ENCODE data around the gene C1orf210.

DNA sequence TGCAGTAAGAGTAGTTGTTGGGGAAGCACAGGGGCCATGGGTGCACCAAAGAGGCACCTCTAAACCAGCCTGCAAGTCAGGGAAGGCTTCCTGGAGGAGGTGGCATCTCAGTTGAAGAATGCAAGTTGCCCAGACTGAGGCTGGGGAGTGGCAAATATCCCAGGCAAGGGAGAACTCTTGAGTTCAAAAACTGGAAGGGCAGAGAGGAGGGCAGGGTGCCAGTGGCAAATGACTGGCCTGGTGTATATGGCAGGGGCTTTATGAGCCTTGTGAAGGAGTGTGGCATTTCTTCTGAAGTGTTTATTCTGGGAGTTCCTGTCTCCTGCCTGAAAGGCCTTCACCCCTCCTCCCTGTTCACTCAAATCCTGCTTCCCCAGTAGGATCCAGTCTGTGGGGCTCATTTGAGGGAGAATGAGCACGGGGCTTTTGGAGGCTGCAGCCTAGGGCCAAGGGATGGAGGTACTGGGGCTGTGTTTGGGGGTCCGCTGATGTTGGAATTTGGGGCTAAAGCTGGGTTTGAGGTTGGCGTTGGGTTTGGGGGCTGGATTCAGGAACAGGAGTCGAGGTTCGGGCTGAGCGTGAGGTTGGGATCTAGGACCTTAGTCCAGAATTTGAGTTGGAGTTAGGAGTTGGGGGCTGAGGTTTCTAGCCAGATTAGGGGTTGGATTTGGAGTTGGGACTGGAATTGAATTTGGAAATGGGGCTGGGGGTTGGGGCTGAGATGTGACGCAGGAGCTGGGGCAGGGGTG, 15.6 kb downstream of the C1orf210 start, which contains the start of gene TMEM125:
- TF ChIP-seq CTCF (IDR thresholded peaks at IDR 0.05; ENCODE audit: low read depth, low read length, poor library complexity, severe bottlenecking) (no peak), EZH2phosphoT487 (IDR thresholded peaks at IDR 0.05; ENCODE audit: borderline replicate concordance, low read length) (no peak)

Measured in DOHH2 (cell line).